Panc1 (cell line): ENCODE results near the gene CDK8. TPM values are rescaled to one million over a fixed set of nuclear protein-coding genes. Genes with fewer than 3 reads are reported as not detected.

Source experiments
- ATAC-seq: fragments of 200-7000 bp; cut with Tn5 transposase; 2 replicates; pipeline ENCODE4 v1.9.1; 2020; ENCODE audit warnings: mild to moderate bottlenecking, moderate library complexity
- BruUV-seq: library from RNA; stranded (reverse); fragments of 400-500 nt; replicated peaks from 2 replicates; lab custom pipeline; 2021; lab: Mats Ljungman, UMichigan
- CTCF ChIA-PET: fragments of 300-600 bp; sonication (Branson Sonifier 250); formaldehyde crosslinking; loops from one replicate; lab custom pipeline; 2022; ENCODE audit warnings: antibody characterized with exemption; lab: Charles Lee
- POLR2A ChIA-PET: fragments of 300-600 bp; sonication (Branson Sonifier 250); formaldehyde crosslinking; loops from one replicate; lab custom pipeline; 2022; ENCODE audit warnings: antibody characterized with exemption; lab: Charles Lee
- DNase-seq: peaks from one replicate; pipeline ENCODE4 v3.0.0-alpha.2; 2010; ENCODE audit warnings: low read depth, low spot score
- H3K27ac ChIP-seq: 2 replicates; pipeline ENCODE4 v1.5.1; 2011; ENCODE audit warnings: mild to moderate bottlenecking, low read length, inconsistent platforms
- H3K27me3 ChIP-seq: fragments of 200-500 bp; sonication (Bioruptor generic); 2 replicates; pipeline ENCODE4 v1.6.0; 2014; ENCODE audit warnings: low read length, inconsistent platforms; ENCODE audit not compliant: control insufficient read depth, insufficient read depth
- H3K36me3 ChIP-seq: fragments of 200-500 bp; sonication (Bioruptor generic); 2 replicates; pipeline ENCODE4 v1.5.1; 2014; ENCODE audit warnings: inconsistent platforms, mild to moderate bottlenecking, low read length, moderate library complexity; ENCODE audit not compliant: control insufficient read depth, insufficient read depth
- H3K4me1 ChIP-seq: 2 replicates; pipeline ENCODE4 v1.5.1; 2011; ENCODE audit warnings: inconsistent platforms, mild to moderate bottlenecking, low read length, moderate library complexity; ENCODE audit not compliant: control insufficient read depth, insufficient read depth
- H3K4me3 ChIP-seq, 2 experiments: 2 replicates each; pipeline ENCODE4 v1.5.1; 2011 to 2012; ENCODE audit warnings: low read depth in 2 of 2, low read length in 2 of 2, mild to moderate bottlenecking in 2 of 2, inconsistent platforms in 1 of 2, moderate library complexity in 1 of 2
- H3K9me3 ChIP-seq: fragments of 200-500 bp; sonication (Bioruptor generic); 2 replicates; pipeline ENCODE4 v1.5.1; 2014; ENCODE audit warnings: low read depth, mild to moderate bottlenecking, inconsistent platforms, low read length, moderate library complexity; ENCODE audit not compliant: control insufficient read depth, insufficient read depth
- POLR2AphosphoS5 ChIP-seq: IDR thresholded peaks from 2 replicates; pipeline ENCODE4 v1.6.1; 2012; ENCODE audit warnings: mild to moderate bottlenecking, low read depth, low read length, moderate library complexity
- SIN3A ChIP-seq: IDR thresholded peaks from 2 replicates; pipeline ENCODE4 v1.6.1; 2012; ENCODE audit warnings: low read depth, mild to moderate bottlenecking, low read length, moderate library complexity, borderline replicate concordance; ENCODE audit not compliant: insufficient read depth
- TCF7L2 ChIP-seq: IDR thresholded peaks from 2 replicates; pipeline ENCODE4 v1.6.1; 2011; ENCODE audit warnings: mild to moderate bottlenecking, low read depth, low read length, inconsistent platforms
- in situ Hi-C: cut with HindIII; loops from 2 replicates; pipeline ENCODE4 v1.10.0; 2016; ENCODE audit warnings: low sequenced_read_pairs, low pct_unique_long_range_greater_than_20kb
- intact Hi-C: fragments of 100-400 bp; cut with micrococcal nuclease; formaldehyde crosslinking; loops from one replicate; pipeline ENCODE4 v1.10.0; 2022; ENCODE audit not compliant: unreplicated experiment
- total RNA-seq: library from RNA; stranded (reverse); gene quantifications from one replicate; pipeline ENCODE4 v1.2.1, GENCODE V29; 2021; ENCODE audit not compliant: unreplicated experiment
- TF ChIP-seq, protein P1 (sequence below), 2 experiments: IDR thresholded peaks; 2 replicates each; pipeline ENCODE4 v1.6.1; 2011 to 2012; ENCODE audit warnings: low read depth in 2 of 2, control low read depth in 1 of 2, low read length in 1 of 2, mild to moderate bottlenecking in 1 of 2, moderate library complexity in 1 of 2; ENCODE audit not compliant: insufficient read depth in 1 of 2
- TF ChIP-seq, protein P2 (sequence below): fragments of 450-650 bp; IDR thresholded peaks from 2 replicates; pipeline ENCODE4 v1.5.1; 2017; ENCODE audit warnings: mild to moderate bottlenecking

Gene CDK8
- total RNA-seq, 1 experiment from 2014 or later = 14.9 TPM

DNA sequence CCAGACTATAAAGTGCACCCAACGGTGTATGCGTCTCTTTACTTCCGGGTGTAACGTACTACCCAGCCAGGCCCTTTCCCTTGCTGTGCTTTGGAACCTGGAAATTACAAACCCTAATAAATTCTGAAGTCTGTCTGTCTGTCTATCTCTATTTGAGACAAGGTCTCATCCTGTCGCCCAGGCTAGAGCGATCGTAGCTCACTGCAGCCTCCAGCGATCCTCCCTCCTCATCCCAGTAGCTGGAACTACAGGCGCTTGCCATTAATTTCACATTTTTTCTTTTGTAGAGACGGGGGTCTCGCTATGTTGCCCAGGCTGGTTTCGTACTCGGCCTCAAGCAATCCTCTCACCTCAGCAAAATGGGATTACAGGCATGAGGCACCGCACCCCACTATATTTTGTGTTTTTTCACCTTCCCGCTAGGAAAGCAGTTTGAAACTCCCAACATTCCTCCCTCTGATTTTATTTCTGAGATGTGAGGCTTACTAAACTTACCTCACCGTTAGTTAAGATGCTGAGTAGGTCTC lies 31.3 kb upstream of the CDK8 start:
- intact Hi-C loops = no loop called here
- Histone ChIP-seq H3K36me3 (peaks cover 19% of the 10 kb centered on the region), H3K27me3 (no peaks in the 10 kb centered on the region), H3K9me3 (no peaks in the 10 kb centered on the region), H3K4me3 (peak overlapping the region; percentile 82 to 92), H3K4me1 (peaks cover 10% of the 10 kb centered on the region), H3K27ac (peak overlapping the region; percentile 95)
- POLR2A ChIA-PET = no interaction called here
- peak; percentile 74 for ATAC-seq
- CTCF ChIA-PET = no interaction called here
- in situ Hi-C loops = no loop called here
- no TSS peak for BruUV-seq
- TF ChIP-seq POLR2AphosphoS5 = no peak
- TF ChIP-seq SIN3A = no peak
- TF ChIP-seq TCF7L2 = no peak
- TF ChIP-seq, protein P1, sequence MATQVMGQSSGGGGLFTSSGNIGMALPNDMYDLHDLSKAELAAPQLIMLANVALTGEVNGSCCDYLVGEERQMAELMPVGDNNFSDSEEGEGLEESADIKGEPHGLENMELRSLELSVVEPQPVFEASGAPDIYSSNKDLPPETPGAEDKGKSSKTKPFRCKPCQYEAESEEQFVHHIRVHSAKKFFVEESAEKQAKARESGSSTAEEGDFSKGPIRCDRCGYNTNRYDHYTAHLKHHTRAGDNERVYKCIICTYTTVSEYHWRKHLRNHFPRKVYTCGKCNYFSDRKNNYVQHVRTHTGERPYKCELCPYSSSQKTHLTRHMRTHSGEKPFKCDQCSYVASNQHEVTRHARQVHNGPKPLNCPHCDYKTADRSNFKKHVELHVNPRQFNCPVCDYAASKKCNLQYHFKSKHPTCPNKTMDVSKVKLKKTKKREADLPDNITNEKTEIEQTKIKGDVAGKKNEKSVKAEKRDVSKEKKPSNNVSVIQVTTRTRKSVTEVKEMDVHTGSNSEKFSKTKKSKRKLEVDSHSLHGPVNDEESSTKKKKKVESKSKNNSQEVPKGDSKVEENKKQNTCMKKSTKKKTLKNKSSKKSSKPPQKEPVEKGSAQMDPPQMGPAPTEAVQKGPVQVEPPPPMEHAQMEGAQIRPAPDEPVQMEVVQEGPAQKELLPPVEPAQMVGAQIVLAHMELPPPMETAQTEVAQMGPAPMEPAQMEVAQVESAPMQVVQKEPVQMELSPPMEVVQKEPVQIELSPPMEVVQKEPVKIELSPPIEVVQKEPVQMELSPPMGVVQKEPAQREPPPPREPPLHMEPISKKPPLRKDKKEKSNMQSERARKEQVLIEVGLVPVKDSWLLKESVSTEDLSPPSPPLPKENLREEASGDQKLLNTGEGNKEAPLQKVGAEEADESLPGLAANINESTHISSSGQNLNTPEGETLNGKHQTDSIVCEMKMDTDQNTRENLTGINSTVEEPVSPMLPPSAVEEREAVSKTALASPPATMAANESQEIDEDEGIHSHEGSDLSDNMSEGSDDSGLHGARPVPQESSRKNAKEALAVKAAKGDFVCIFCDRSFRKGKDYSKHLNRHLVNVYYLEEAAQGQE (IDR thresholded peaks at IDR 0.05; ENCODE audit: insufficient read depth in 1 of 2, low read depth in 2 of 2, low read length in 1 of 2) = no peak
- TF ChIP-seq, protein P2, sequence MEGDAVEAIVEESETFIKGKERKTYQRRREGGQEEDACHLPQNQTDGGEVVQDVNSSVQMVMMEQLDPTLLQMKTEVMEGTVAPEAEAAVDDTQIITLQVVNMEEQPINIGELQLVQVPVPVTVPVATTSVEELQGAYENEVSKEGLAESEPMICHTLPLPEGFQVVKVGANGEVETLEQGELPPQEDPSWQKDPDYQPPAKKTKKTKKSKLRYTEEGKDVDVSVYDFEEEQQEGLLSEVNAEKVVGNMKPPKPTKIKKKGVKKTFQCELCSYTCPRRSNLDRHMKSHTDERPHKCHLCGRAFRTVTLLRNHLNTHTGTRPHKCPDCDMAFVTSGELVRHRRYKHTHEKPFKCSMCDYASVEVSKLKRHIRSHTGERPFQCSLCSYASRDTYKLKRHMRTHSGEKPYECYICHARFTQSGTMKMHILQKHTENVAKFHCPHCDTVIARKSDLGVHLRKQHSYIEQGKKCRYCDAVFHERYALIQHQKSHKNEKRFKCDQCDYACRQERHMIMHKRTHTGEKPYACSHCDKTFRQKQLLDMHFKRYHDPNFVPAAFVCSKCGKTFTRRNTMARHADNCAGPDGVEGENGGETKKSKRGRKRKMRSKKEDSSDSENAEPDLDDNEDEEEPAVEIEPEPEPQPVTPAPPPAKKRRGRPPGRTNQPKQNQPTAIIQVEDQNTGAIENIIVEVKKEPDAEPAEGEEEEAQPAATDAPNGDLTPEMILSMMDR = no peak
- peak; percentile 18 for DNase-seq

DNA sequence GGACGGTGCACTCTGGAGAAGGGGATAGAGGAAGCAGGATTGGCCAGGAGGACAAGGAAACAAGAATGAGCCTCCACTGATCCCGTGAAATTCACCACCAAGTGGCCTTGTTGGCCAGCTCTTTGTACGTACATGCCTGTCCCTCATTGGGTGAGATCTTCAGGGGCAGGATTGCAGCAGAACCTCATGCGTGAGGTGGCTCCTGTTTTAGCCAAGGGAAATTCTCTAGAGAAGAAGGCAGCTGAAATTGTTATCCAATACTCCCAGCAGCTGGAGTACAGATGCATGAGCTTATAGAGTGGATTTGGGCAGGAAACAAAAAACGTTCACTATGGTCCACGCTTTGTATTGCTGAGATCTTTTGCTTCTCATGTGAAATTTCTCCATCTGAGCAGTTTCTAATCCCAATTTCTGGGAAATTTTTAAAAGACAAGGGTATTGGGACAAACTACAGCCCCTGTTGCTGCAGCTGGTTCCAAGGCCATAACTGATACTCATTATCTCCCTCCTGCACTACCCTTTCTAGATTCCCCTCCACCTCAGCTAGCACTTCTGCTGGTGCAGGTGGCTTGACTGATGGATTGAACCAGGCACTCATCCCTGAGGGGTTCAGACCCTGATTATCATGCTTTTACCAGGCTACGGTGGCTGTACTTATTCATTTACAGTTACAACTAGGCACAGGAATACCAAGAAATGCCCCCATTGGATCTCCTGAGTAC lies 27.9 kb upstream of the CDK8 start:
- H3K36me3 ChIP-seq = no peaks in the 10 kb centered on the region; the same call in 1 of the 2 replicates
- no TSS peak for BruUV-seq
- intact Hi-C loops (no loop called here), in situ Hi-C loops (no loop called here)
- no peak for DNase-seq
- ChIA-PET CTCF (no interaction called here), POLR2A (no interaction called here)
- H3K27ac ChIP-seq = no peak overlapping the region
- H3K9me3 ChIP-seq = no peaks in the 10 kb centered on the region
- no peak overlapping the region for H3K4me3 ChIP-seq
- no peaks in the 10 kb centered on the region for H3K27me3 ChIP-seq
- no peak for ATAC-seq
- H3K4me1 ChIP-seq = peaks cover 4% of the 10 kb centered on the region
- no peak for TF ChIP-seq TCF7L2
- TF ChIP-seq, protein P2 = no peak
